Panc1 (cell line): Measurements from ENCODE around the gene DNAAF8.

Experiments used
- CTCF ChIP-seq: fragments of 450-650 bp; IDR thresholded peaks from 2 replicates; pipeline ENCODE4 v1.5.1; 2017; ENCODE audit warnings: mild to moderate bottlenecking
- REST ChIP-seq, 2 experiments: IDR thresholded peaks; 2 replicates each; pipeline ENCODE4 v1.6.1; 2011 to 2012; ENCODE audit warnings: low read depth in 2 of 2, control low read depth in 1 of 2, low read length in 1 of 2, mild to moderate bottlenecking in 1 of 2, moderate library complexity in 1 of 2; ENCODE audit not compliant: insufficient read depth in 1 of 2
- SIN3A ChIP-seq: IDR thresholded peaks from 2 replicates; pipeline ENCODE4 v1.6.1; 2012; ENCODE audit warnings: low read depth, mild to moderate bottlenecking, low read length, moderate library complexity, borderline replicate concordance; ENCODE audit not compliant: insufficient read depth

GRCh38 chr16:4777339-4778049 lies 43.2 kb downstream of the DNAAF8 start:
- TF ChIP-seq CTCF (no peak), SIN3A (no peak), REST (IDR thresholded peaks at IDR 0.05; ENCODE audit: insufficient read depth in 1 of 2, low read depth in 2 of 2, low read length in 1 of 2) (no peak)
